ENCODE results near the gene WNT8B.

WNT8B gene

GRCh38 chr10:100462709-100463108, at the start of gene WNT8B:
Gene WNT8B (plus strand): TSS chr10:100463009. CDS start chr10:100463169, 160 bp downstream.
- DNase-seq (ENCODE audit: low read depth in 2 of 2), result no peak

DNA sequence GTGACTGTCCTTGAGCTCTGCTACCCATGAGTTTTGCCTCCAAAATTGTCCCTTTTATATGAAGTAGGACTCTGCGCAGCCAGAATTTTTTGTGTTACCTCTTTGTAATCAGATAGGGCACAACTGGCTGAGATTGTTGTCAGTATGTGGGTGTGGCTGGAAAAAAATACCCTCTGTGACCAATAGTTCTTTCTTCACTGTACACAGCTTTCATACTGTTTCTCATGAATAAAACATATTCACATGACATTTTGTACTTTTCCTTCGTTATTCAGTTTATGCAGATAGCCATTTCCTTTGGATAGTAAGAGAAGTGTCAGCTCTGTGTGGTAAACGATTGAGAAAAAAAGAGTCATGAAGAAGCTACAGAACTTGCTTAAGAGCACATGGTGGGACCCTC, 49.6 kb upstream of the WNT8B start:
- DNase-seq (ENCODE audit: low read depth in 2 of 2), result no peak

DNA sequence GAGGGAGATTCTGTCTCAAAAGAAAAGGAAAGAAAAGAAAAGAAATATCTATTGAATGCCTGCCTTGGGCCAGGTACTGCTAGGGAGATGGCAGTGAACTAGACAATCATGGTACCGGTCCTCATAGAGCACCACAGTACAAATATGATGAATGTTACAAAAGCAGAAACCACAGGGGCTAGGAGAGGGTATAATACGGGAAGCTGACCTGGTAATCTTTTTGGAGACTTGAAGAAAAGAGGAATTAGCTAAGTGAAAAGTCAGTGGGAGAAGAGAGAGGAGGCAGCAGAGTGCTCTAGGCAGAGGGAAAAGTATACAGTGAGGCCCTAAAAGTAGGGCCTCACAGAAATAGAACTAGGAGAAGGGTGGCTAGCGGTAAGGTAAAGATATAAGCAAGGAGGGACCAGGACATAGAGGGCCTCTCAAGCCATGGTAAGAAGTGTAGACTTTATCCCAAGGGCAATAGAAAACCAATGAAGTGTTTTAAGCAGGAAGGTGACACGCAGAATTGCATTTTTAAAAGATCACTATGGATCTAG, 42.8 kb upstream of the WNT8B start:
- no peak for DNase-seq (ENCODE audit: low read depth in 2 of 2)

DNA sequence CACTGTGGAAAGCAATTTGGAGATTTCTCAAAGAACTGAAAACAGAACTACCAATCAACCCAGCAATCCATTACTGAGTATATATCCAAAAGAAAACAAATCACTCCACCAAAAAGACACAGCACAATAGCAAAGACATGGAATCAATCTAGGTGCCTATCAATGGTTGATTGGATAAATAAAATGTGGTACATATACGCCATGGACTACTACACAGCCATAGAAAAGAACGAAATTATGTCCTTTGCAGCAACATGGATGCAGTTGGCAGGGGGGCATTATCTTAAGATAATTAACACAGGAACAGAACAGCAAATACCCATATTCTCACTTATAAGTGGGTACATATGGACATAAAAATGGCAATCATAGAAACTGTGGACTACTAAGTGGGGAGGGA, 35.4 kb upstream of the WNT8B start:
- DNase-seq (ENCODE audit: low read depth in 2 of 2), result no peak

DNA sequence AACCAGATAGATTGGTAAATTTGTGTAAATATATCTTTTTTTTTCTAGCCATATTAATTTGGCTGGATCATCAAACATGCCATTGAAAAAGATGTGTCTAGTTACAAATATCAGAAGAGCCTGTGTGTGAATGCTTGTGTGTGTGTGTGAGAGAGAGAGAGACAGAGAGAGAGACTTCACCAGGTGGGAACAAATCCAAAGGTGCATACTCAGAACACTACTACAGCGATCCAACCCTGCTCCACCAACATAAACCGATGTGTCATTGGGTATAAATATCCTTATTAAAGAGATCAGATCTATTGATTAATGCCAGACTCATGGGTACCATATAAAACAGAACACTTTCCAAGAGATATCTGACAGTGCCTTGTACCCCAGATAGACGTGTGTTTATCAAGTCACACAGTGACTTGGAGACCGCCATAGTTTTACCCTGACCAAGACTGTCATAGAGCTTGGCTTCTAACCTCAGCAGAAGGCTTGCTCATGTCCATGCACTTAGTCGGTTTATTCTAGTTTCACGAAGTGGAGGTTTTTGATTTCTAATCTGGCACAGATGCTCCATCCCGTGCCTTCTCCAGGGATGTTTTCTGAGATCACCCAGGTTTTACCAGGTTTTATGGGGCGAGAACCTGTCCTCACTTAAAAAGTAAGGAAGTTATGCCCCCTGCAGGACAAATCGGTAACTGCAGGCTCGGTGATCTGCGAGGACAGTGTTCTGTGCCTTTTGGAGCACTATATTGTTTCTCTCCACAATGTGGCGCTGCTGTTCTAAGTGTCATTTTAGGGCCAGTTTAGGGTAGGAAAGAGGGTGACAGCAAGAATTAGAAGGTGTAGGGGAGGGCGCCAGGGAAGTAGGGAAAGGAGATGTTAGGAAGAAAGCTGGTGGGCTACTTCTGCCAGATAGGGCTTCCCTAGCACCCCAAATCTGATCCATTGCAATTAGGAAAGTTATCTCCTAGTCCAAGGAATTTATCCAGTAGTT, 29.3 kb upstream of the WNT8B start:
- peak; percentile 91 to 98 for DNase-seq (ENCODE audit: low read depth in 2 of 2)

DNA sequence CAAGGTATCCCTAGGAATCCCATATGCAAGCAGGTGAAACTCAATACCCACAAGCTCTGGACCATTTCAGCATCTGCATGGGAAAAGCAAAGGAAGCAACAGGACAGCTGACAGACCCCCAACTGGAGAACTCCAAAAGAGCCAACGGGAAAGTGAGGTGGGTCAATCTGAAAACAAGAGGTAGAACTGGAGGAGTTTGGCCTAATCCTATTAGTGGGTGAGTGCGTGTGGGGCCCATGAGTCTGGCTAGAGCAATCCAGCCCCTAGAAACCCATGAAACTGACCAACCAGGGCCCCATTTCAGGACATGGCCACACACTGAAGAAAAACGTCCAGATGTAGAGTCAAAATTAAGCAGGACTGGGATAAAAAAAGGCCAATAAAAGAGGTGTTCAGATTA, 26.6 kb upstream of the WNT8B start:
- no peak for DNase-seq (ENCODE audit: low read depth in 2 of 2)

DNA sequence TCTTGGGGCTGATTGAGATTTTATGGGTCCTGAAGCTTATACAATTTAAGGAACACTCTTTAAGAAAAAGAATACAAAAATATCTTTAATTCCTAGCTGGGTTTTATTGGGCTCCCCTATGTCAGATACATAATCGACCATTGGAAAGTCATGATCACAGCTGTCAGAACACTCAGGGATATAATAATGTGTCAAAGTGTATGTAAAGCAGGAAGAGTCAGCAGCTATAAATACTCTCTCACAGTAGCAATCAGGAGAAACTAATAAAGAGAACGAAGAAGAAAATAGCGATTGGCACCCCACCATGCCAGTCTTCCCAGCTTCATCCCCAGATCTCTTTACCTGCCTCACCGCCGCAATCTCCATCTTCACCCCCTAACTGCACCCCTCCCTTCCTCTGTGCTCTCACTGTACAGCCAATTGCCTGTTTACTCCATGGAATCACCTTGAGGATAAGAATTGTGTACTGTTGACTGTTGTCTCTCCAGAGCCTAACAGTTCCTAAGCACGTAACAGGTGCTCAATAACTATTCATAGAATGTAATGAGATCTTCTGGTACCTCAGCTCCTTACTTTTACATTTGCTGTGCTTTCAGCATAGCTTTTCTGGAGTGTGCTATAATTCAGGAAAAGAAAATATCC, 24.0 kb upstream of the WNT8B start:
- no peak for DNase-seq (ENCODE audit: low read depth in 2 of 2)

DNA sequence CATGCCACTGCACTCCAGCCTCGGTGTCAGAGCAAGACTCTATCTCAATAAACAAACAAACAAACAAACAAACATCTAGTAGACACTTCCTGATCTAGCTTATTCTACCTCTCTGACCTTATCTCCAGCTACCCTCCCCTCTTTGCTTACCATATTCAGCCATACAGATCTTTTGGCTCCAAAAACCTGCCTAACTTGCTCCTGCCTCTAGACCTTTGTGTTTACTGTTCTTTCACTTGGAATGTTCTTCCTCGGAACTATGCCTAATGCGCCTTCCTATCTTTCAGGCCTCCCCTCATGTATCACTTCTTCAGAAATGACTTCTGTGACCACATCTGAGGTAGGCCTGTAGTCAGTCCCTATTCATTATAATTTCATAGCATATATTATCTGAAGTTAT, 20.3 kb upstream of the WNT8B start:
- no peak for DNase-seq (ENCODE audit: low read depth in 2 of 2)

GRCh38 chr10:100446130-100446761, 16.6 kb upstream of the WNT8B start:
- no peak for DNase-seq (ENCODE audit: low read depth in 2 of 2)

- DNase-seq (ENCODE audit: low read depth in 2 of 2), result no peak
Measured at GRCh38 chr10:100447663-100448062, 15.1 kb upstream of the WNT8B start.

- no peak for DNase-seq (ENCODE audit: low read depth in 2 of 2)
Measured at GRCh38 chr10:100448951-100449350, 13.9 kb upstream of the WNT8B start.

DNA sequence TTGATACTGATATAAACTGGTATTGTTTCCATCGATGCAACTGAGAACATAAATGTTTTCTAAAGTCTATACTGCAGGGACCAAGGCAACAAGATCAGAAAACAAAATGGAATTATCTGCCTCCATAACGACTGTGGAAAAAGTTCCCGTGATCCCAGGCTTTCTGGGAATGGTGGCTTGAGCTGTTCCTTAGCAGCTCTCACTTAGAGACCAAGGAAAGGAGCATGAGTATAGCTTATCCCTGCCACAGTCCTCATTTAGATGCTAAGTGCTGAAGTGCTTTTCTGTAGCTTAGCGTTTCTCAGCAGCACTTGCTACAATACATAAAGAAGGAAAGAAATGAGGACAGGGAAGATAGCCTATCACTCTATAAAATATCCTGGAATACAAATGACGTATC, 5.5 kb downstream of the WNT8B start:
- DNase-seq (ENCODE audit: low read depth in 2 of 2), result no peak

- no peak for DNase-seq (ENCODE audit: low read depth in 2 of 2)
Measured at GRCh38 chr10:100468978-100469377, 6.2 kb downstream of the WNT8B start.

- DNase-seq (ENCODE audit: low read depth in 2 of 2), result no peak
Measured at GRCh38 chr10:100469756-100470155, 6.9 kb downstream of the WNT8B start.

GRCh38 chr10:100470367-100470766, 7.6 kb downstream of the WNT8B start:
- no peak for DNase-seq (ENCODE audit: low read depth in 2 of 2)

DNA sequence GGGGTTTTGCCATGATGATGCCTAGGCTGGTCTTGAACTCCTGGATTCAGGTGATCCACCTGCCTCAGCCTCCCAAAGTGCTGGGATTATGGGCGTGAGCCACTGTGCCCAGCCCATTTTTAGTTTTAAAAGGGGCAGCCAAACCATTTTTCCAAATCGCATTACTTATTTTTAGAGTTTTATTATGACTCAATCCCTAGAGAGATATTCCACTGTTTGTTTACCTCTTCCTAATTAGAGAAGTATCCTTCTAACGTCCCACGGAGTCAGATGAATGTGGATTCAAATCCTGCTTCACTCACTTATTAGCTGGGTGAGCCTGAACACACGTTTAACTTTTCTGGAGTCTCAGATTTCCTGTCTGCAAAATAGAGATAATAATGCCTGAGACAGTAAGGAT, 15.2 kb downstream of the WNT8B start:
- DNase-seq (ENCODE audit: low read depth in 2 of 2), result no peak

GRCh38 chr10:100479037-100479436, 16.2 kb downstream of the WNT8B start:
- no peak for DNase-seq (ENCODE audit: low read depth in 2 of 2)

- DNase-seq (ENCODE audit: low read depth in 2 of 2), result no peak
Measured at GRCh38 chr10:100480002-100480401, 17.2 kb downstream of the WNT8B start.

DNA sequence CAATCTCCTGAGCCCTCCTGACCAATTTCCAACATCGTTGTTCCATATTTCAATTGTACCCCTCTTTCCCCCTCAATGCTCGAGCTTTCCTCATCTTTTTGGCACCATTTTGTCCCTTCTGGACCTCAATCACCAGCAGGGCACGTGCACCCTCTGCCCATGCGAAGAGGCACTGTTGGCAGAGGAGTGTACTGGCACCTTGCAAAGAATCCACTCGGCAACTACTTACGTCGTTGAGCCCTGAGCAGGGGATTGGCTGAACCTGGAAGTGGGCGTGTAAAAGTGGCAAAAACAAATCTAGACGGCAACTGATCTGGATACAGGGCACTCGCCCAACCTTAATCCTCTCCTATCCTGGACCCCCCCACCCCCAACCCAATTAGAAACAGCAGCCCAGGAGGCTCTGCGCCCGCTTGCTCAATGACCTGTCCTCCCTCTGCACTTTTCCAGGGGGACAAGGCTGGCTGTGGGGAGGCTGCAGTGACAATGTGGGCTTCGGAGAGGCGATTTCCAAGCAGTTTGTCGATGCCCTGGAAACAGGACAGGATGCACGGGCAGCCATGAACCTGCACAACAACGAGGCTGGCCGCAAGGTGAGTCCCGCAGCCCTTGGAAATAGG, 18.8 kb downstream of the WNT8B start:
- DNase-seq (ENCODE audit: low read depth in 2 of 2), result peak; percentile 78 to 86

GRCh38 chr10:100482181-100482833, 19.5 kb downstream of the WNT8B start:
- DNase-seq (ENCODE audit: low read depth in 2 of 2), result peak; percentile 41 to 60

DNA sequence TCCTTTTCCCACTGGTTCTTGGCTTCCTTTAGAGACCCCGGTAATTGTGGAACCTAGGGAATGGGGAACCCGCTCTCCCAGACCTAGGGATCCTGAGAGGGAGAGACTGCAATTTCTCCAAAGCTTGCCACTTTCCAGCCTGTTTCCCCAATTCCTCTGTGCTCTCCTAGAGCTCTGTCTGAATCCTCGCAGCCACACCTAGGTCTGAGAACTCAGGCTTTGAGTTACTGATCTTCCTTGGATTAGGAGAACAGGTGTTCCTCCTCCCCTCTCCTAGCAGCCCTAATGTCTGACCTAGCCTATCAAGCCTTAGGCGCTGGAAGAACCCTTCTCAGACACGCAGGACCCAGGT, 20.0 kb downstream of the WNT8B start:
- no peak for DNase-seq (ENCODE audit: low read depth in 2 of 2)

Data from stimulated activated CD4-positive, alpha-beta T cell treated with anti-CD3 and anti-CD28 coated beads, Interleukin-1b, Interleukin-23, amount 100 ng/mL, for 4 hours (primary cell).